HuH-7.5 (cell line): Measurements from ENCODE around the gene SMC1B.
"Not testable (repeated sequence)": the region's sequence is repeated elsewhere in the genome, so short reads cannot be mapped to it uniquely, and the experiment has no call there.

Experiments
- DNase-seq: peaks from one replicate; pipeline ENCODE4 v3.0.0; 2011; ENCODE audit warnings: low spot score

The SMC1B gene

GRCh38 chr22:45341498-45341897 lies 71.9 kb downstream of the SMC1B start:
- DNase-seq, result no peak

- DNase-seq, result no peak
These were observed 73.1 kb downstream of the SMC1B start for GRCh38 chr22:45340323-45340722.

DNA sequence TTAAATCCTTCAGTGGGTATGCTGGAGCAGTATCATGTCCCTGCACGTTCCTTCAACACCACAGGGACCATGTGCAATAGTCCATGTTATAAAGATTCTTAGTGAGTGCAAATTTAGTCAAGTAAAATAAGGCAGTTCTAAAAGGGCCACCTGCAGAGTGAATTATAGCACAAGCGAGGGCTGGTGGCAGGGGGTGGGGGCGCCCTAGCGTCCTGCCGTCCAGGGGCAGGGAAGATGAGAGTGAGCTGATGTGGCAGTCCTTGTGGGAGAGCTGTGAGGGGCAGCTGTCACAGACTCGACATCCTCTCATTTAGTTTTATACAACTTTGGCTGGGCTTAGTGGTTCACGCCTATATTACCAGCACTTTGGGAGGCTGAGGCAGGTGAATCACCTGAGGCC lies 74.6 kb downstream of the SMC1B start:
- DNase-seq, result no peak

- DNase-seq, result no peak
These were observed 75.9 kb downstream of the SMC1B start for GRCh38 chr22:45337536-45337935.

DNA sequence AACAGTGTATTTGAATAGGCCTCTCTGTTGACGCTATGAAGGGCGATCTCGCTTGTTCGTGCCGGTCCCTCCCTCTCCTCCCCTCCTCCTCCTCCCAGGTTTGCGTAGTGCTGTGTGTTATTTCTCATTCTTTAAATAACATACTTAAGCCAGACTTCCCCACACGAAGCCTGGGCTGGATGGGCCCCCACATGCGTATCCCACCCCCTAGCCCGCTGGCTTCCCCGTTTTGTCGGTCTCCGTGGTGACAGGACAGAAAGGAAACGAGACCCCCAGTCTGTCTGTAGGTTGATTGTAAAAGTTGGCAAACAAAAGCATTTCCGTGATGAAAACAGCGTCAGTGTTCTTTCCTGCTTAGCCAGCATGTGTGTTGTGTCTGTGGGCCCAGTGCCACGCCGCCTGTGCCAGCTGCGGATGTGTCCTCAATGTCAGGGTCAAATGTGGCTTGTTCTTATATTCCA lies 76.4 kb downstream of the SMC1B start:
- no peak for DNase-seq

DNA sequence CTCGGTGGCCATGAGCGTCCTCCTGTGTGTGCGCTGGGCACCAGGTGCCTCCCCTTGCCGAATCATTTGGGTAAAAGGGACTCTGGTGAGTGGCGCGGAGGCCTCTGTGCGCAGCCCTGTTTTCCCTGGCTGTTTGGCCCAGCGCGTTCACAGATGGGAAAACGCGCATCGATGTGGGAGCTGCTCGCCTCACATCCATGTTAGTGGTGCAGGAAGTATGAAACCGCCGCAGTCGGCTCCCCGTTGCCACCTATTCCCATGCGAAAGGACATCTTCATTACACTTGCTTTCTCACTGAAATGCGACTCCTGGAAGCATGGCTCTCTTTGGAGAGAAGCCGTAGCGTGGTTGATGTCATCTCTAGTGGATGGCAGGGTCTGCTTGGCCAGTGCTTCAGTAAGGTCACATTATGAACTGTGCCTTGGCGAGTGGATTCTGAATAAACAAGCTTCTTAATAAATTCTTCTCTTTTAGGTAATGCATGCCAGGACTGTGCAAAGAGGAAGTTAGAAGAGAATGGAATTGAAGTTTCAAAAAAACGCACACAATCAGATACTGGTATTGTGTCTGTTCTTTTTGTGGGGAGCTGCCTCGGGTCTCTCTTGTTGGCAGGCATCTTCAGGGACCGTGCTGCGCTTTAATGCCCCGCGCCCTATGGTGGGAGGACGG lies 77.4 kb downstream of the SMC1B start:
- no peak for DNase-seq

DNA sequence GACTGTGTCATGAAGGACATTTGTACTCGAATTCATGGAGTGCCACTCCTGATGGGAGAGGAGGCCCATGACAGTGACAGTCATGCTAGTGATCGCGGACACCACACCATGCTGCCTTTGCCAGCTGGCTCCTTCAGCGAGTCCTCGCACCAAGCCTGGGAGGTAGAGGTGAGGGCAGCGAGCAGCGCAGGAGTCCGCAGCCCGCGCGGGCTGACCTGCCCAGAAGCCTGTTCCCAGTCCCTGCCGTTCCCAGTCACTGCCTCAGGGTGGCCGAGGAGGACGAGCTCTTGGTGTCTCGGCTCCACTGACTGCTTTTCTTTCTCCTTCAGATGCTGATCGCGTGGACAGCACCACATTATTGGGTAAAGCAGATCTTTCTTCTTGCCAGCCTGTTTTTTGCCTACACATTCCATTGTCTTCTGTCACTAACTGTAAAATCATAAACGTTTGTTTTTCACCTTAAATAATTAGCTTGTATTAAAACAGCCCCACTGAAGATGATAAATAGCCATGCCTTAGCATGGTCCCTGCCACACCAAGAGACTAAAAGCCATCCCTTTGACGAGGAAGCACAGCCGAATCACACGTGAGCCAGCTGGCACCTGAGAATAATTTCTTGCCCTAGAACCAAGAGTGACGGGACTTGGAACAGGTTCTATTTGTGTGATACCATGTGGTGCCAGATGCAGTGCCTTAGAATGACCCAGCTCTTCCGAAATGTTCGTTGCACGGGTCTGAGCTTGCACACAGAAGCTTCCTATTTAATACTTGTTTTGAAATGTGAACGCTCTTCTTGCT lies 78.2 kb downstream of the SMC1B start:
- DNase-seq, result no peak

GRCh38 chr22:45334528-45334927 lies 78.9 kb downstream of the SMC1B start:
- no peak for DNase-seq

DNA sequence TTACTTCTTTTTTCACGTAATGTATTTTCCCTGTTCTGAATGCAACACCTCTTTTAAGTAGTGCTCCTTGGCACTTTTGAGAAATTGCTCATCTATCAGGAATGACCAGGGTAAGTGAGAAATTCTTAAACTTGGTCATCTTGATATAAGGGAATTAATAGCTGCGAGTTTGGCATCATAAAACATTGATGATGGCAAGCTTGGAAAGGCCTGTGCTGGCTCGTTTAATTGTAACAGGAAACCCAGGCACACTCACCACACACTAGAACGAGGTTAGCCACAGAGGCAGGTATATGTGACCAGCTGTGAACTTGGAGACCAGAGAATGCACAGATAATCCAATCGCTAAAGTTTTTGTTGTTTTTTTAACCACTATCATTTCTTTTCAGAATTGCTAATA lies 79.3 kb downstream of the SMC1B start:
- DNase-seq, result no peak

- no peak for DNase-seq
These were observed 81.4 kb downstream of the SMC1B start for GRCh38 chr22:45332001-45332400.

GRCh38 chr22:45331486-45331885 lies 81.9 kb downstream of the SMC1B start:
- no peak for DNase-seq

GRCh38 chr22:45330548-45330947 lies 82.9 kb downstream of the SMC1B start:
- no peak for DNase-seq

GRCh38 chr22:45329530-45329936 lies 83.9 kb downstream of the SMC1B start:
- no peak for DNase-seq

- no peak for DNase-seq
These were observed 84.4 kb downstream of the SMC1B start for GRCh38 chr22:45328822-45329529.

- DNase-seq, result not testable (repeated sequence)
These were observed 85.1 kb downstream of the SMC1B start for GRCh38 chr22:45328261-45328660.

DNA sequence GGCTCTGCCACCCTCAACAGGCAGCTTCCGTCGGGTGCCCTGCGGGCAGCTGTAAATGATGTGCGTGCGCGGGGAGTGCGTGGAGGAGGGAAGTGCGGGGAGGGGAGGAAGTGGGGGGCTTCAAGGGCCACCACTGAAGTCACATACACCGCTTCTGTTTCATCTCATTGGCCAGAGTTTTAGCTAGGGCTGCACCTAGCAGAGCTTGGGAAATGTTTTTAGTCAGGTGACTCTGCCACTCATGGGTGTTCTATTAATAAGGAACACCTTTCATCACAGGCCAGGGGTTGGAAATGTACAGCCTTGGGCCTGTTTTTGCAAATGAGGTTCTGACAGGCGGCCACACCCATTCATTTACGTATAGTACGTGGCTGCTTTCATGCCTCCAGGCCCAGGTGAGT lies 89.1 kb downstream of the SMC1B start:
- DNase-seq, result no peak

DNA sequence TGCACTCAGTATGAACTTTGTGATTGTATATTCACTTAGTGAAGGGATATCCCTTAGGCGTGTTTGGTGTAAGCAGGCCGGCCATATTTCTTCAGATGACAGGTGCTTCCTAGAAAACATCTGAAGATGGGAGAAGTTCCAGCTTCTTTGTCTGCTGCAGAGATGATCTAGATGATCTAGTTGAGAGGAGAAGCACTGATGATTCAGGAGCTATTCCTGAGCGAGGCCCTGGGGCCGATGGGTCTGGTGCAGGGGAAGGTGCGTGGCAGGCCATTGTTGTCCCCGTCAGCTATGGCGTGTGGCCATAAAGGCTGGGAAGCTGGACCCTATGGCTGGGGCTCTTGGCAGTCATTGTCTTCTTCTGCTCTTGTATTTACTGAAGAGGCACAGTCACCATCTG lies 89.7 kb downstream of the SMC1B start:
- no peak for DNase-seq

DNA sequence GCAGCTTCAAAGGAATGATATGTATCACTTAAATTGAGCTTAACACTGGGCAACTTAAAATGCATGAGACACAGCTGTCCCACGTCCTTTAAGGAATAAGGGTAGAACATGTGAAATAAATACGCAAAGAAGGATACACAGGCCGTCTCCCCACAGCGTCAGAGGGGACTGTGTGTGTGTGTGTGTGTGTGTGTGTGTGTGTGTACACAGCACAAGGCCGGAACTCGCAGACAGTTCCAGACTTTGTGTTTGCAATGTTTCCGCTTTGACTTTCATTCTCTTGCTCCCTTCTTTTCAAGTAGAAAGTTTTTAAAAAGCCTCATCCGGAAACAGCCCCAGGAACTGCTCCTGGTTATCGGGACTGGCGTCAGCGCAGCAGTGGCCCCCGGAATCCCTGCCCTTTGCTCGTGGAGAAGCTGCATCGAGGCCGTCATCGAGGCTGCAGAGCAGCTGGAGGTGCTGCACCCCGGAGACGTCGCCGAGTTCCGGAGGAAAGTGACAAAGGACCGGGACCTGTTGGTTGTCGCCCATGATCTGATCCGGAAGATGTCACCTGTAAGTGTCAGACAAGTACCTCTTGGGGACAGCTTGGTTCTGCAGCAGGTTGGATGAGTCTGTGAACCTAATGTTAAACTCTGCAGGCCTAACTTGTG lies 90.4 kb downstream of the SMC1B start:
- DNase-seq, result no peak

- no peak for DNase-seq
These were observed 91.6 kb downstream of the SMC1B start for GRCh38 chr22:45321827-45322226.

GRCh38 chr22:45320357-45320976 lies 92.9 kb downstream of the SMC1B start:
- no peak for DNase-seq

- no peak for DNase-seq
These were observed 94.1 kb downstream of the SMC1B start for GRCh38 chr22:45319324-45319685.
